Left ventricle myocardium inferior (tissue), 1 donor: Measurements from ENCODE around the gene MAP4. TPM values are rescaled to one million over a fixed set of nuclear protein-coding genes. Genes with fewer than 3 reads are reported as not detected.

Experiments
- DNase-seq: peaks from one replicate; pipeline ENCODE4 v3.0.0-alpha.2; 2020
- H3K27ac ChIP-seq: fragments of 200-600 bp; replicated peaks from 2 replicates; pipeline ENCODE4 v1.8.0; 2021
- H3K27me3 ChIP-seq: fragments of 200-600 bp; 2 replicates; pipeline ENCODE4 v1.8.0; 2021; ENCODE audit warnings: low read depth
- H3K36me3 ChIP-seq: fragments of 200-600 bp; 2 replicates; pipeline ENCODE4 v1.8.0; 2021
- H3K4me1 ChIP-seq: fragments of 200-600 bp; 2 replicates; pipeline ENCODE4 v1.8.0; 2021
- H3K4me3 ChIP-seq: fragments of 200-600 bp; 2 replicates; pipeline ENCODE4 v1.8.0; 2021; ENCODE audit warnings: mild to moderate bottlenecking, moderate library complexity
- H3K9me3 ChIP-seq: fragments of 200-600 bp; replicated peaks from 2 replicates; pipeline ENCODE4 v1.8.0; 2021
- CTCF ChIP-seq: fragments of 200-600 bp; IDR thresholded peaks from 2 replicates; pipeline ENCODE4 v1.8.0; 2021; ENCODE audit warnings: antibody characterized with exemption, mild to moderate bottlenecking, borderline replicate concordance
- intact Hi-C: fragments of 100-400 bp; cut with micrococcal nuclease; formaldehyde crosslinking; loops from one replicate; pipeline ENCODE4 v1.11.0; 2022
- total RNA-seq: library from RNA; stranded (reverse); fragmentation: NEBNext Ultra II Directional; extraction: Animal tissue kit (Norgen Biotek cat#: 25700); gene quantifications from one replicate; pipeline ENCODE4 v1.2.1, GENCODE V29; 2021
- donor health status: DM: no; HTN: yes; CAD: no; lungs with severe emphysema.

The MAP4 gene
- total RNA-seq, 1 donor from 2014 or later, result 662 TPM

GRCh38 chr3:47855461-47856383 lies 160.5 kb downstream of the MAP4 start:
- H3K27ac ChIP-seq, result peak overlapping the region; percentile 19
- DNase-seq, result no peak
- TF ChIP-seq CTCF, result no peak
- intact Hi-C loops, result no loop called here
- peaks cover 94% of the 10 kb centered on the region for H3K36me3 ChIP-seq
- H3K9me3 ChIP-seq, result no peaks in the 10 kb centered on the region
- no peaks in the 10 kb centered on the region for H3K27me3 ChIP-seq
- H3K4me1 ChIP-seq, result peaks cover 16% of the 10 kb centered on the region
- no peak overlapping the region for H3K4me3 ChIP-seq

- DNase-seq, result no peak
- no peaks in the 10 kb centered on the region for H3K9me3 ChIP-seq
- H3K4me1 ChIP-seq, result peaks cover 13% of the 10 kb centered on the region
- peak overlapping the region; percentile 19 for H3K27ac ChIP-seq
- TF ChIP-seq CTCF, result no peak
- H3K36me3 ChIP-seq, result peaks cover 95% of the 10 kb centered on the region
- no peaks in the 10 kb centered on the region for H3K27me3 ChIP-seq
- no peak overlapping the region for H3K4me3 ChIP-seq
- intact Hi-C loops, result no loop called here
Measured at GRCh38 chr3:47854720-47855455, 161.3 kb downstream of the MAP4 start.

- H3K27ac ChIP-seq, result no peak overlapping the region
- peaks cover 13% of the 10 kb centered on the region for H3K4me1 ChIP-seq
- no peaks in the 10 kb centered on the region for H3K27me3 ChIP-seq
- no peak for DNase-seq
- H3K9me3 ChIP-seq, result no peaks in the 10 kb centered on the region
- TF ChIP-seq CTCF, result no peak
- H3K4me3 ChIP-seq, result no peak overlapping the region
- intact Hi-C loops, result no loop called here
- H3K36me3 ChIP-seq, result peaks cover 95% of the 10 kb centered on the region
Measured at GRCh38 chr3:47854267-47854666, 161.9 kb downstream of the MAP4 start.

GRCh38 chr3:47852604-47853602 lies 163.3 kb downstream of the MAP4 start:
- intact Hi-C loops, result no loop called here
- Histone ChIP-seq H3K27me3 (no peaks in the 10 kb centered on the region), H3K4me3 (no peak overlapping the region), H3K4me1 (peaks cover 13% of the 10 kb centered on the region), H3K36me3 (peaks cover 97% of the 10 kb centered on the region), H3K9me3 (no peaks in the 10 kb centered on the region), H3K27ac (no peak overlapping the region)
- TF ChIP-seq CTCF, result no peak
- no peak for DNase-seq
